HG02870 (cell line): Measurements from ENCODE around the gene PRKD1.

Experiments
- ATAC-seq: cut with Tn5 transposase; IDR thresholded peaks from one replicate; pipeline ENCODE4 v1.9.1; 2021; ENCODE audit warnings: mild to moderate bottlenecking, moderate library complexity; ENCODE audit not compliant: unreplicated experiment

PRKD1 gene

GRCh38 chr14:29927376-29928116, at the start of gene PRKD1:
PRKD1 (minus strand) TSS chr14:29927847.
- ATAC-seq, result no peak

DNA sequence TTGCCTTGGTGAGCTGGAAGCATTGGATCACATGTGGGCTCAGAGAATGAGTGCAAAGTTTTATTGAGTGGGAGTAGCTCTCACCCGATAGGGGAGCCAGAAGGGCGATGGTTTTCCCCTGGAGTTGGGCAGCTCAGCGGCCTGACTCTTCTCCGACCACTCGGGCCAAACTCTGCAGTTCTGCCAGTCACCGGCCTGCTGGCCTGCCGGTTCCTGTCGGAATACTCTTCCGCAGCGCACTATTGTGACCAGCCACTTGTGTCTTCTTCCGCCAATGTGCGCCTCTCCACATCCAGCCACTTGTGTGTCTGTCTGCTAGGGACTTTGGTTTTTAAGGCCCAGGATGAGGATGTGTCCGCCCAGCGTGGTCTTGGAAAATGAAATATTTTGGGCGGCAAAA, 43.5 kb upstream of the PRKD1 start:
- ATAC-seq, result no peak

DNA sequence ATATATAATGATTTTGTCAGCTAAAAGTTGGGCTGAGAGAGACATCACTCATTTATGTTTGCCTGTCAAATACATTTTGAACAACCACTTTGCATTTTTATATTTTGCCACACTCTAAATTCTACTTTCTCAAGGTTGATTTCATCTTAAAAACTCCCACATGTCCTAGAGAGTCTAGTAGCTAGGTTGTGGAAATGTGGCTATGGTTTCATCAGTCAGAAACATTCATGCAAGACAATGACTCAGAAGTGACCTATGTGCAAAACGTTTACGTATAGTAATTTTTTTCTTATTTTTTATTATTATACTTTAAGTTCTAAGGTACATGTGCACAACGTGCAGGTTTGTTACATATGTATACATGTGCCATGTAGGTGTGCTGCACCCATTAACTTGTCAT, 27.4 kb upstream of the PRKD1 start:
- ATAC-seq, result no peak

GRCh38 chr14:29953501-29953900, 25.9 kb upstream of the PRKD1 start:
- no peak for ATAC-seq

GRCh38 chr14:29944091-29944490, 16.4 kb upstream of the PRKD1 start:
- ATAC-seq, result no peak

GRCh38 chr14:29941401-29941800, 13.8 kb upstream of the PRKD1 start:
- ATAC-seq, result no peak

GRCh38 chr14:29940482-29940881, 12.8 kb upstream of the PRKD1 start:
- ATAC-seq, result no peak

GRCh38 chr14:29937116-29937515, 9.5 kb upstream of the PRKD1 start:
- no peak for ATAC-seq

DNA sequence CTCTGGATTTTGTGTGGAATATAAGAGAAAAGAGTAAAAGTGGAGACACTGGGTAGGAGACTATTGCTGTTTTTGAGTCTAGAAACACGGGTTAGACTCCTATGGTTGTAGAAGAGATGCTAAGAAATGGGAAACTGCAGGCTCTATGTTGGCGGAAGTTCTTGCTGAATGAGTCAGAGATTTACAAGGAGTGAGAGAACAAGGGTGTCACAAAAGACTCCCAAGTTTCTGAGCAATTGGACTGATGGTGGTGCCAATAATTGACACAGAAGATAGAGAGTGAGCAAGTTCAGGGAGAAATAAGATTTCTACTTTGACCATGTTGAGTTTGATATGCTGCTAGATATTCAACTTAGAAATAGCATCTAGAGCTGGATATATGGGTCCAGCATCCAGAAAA, 2.6 kb upstream of the PRKD1 start:
- no peak for ATAC-seq

DNA sequence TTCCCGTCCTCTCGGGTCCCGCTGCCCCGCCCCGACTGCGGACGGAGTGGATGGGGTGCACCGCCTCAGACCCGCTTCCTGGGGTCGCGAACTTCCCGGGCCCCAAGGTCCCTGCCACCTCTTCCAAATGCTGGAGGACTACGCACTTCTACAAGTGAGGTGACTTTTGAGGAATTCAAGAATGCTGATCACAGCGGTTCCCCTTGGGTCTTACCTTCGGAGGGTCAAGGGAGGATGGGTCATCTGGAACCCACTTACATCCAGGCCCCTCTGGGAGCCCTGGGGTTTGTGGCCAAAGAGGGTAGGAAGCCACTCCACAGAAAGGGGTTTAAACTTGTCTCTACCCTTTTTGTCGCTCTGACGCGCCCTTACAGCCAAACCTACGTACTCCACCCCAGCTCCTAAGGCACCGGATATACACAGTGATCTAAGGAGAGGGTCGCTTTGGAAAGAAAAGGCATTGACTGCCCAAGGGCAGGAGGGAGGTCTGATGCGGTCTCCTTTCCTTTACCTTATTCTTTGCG, 532 bp upstream of the PRKD1 start:
- ATAC-seq, result no peak

DNA sequence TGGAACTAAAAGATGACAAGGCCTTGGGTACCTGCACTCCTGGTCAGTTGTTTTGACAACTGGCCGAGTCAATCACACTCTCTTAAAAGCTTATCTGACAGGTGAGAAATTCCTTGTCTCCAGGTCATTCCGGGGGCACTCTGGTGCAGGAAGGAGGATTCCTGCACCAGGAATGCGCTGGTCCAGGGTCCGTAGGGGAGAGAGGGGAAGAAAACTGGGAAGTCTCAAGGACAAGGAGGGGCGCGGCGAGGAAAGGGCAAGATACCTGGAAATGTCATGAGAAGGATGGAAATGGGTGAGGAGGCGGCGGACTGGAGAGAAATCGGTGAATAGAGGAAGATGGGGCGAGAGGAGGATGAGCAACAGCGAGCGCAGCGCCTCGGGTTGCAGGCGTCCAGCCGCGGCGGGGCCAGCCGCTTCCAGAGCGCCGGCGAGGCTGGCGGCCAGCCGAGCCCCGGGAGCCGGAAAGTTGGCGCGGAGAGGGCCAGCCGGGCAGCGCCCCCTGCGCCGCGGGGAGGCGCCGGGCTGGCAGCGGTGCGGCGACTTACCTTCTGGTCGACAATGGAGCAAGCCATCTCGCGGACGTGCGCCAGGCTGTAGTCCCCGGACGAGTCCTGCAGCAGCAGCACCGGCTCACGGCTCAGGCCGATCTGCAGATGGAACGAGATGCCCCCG, 809 bp downstream of the PRKD1 start:
- ATAC-seq, result no peak

DNA sequence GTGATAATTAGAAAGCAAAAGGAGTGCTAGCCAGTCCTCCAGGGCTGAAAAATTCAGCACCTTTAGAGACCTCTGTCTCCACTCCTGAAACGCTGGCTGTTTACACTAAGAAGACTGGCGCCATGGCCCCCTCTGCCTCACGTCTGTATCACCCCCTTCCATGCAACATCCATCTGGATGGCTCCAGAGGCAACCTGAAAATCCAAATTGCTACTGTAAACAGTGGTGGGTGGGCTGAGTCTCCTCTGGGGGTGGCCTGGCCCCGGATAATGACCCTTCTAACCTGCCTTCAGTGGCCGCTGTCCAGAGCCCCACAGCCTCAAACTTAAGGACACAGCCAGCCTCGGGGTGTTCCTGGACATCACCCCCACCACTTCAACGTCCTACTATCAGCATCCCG, 1.4 kb downstream of the PRKD1 start:
- ATAC-seq, result no peak

GRCh38 chr14:29925736-29926135, 1.9 kb downstream of the PRKD1 start:
- ATAC-seq, result no peak

DNA sequence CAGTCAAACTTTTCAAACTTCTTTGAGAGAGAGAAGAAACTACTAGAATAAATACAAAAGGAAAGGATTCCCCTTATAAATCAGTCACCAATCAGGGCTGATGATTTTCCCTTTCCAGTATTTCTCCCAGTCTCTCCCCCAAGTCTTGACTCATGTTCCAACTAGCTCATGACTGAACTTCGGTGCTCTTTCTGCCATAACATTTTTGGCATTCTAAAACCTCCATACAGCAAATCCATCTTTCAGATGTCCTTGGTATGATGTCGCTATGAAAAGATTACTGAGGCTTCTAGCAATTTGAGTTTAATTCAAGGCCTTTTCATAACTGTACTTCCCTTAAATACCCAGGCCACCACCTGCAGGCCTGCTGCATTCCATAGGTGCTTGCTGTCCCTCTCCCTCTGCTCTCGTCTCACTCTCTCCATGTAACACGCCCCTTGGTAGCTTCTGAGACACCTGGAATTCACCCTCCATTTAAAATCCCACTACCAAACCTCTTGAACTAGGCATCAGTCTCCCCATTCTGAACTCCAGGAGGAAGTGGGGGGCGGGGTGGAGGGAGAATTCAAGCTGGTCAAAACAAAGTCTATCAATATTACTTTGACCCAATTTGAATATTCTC, 2.4 kb downstream of the PRKD1 start:
- ATAC-seq, result no peak

GRCh38 chr14:29919845-29920244, 7.8 kb downstream of the PRKD1 start:
- ATAC-seq, result no peak

DNA sequence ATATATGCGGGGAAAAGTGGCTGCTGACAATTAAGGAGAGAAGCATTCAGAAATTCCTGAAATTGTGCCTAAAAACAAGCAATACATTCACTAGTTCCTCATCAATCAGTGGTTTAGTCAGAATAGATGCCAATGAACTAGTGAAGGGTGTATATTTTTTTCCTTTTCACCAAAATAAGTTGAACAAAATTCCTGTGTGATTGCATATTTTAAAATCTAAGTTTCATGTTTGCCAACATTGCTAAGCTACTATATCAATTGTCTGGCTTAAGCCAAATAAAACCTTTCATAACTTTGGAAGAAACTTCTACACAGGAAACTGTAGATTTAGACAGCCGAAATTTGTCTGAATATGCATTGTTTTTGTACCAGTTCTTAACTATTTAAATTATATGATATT, 8.7 kb downstream of the PRKD1 start:
- no peak for ATAC-seq

DNA sequence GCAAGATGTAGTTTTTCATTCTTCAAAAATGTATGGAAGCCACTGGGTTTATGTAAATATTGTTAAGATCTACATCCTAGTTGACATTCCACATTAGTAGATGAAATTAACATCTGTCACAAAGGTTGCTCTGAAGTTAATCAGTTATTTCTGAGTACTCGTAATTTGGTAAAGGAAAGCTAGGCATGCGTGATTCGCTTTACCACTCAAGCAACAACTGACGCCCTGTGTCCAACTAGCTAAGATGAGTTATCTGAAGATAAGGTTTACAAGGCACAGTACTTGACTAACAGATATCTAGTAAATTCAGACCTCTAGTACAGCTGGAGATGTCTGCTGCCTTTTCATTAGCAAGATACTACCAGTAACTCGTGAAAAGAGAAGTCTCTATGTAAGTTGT, 14.1 kb downstream of the PRKD1 start:
- ATAC-seq, result no peak

- no peak for ATAC-seq
These were observed 15.8 kb downstream of the PRKD1 start for GRCh38 chr14:29911810-29912209.

GRCh38 chr14:29908652-29909577, 18.7 kb downstream of the PRKD1 start:
- no peak for ATAC-seq

DNA sequence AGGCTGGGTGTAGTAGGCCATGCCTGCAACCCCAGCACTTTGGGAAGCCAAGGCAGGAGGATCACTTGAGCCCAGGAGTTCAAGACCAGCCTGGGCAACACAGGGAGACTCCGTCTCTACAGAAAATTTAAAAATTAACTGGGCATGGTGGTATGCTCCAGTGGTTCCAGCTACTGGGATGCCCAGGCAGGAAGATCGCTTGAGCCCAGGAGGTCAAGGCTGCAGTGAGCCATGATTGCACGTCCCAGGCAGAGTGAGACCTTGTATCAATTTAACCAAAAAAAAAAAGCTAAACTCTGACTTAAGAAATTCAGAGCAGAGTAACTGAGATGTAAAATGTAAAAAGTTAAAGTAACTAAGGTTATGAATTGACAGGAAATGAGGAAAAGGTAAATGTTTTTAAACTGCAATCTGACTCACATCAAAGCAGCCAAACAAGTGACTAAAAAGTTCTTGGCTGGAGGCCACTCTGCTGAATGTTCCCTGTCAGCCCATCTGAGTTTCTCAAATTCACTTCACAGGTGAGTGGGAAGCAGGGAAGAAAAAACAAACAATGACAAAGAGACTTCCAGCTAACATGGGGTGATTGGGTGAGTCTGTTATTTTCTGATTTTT, 21.3 kb downstream of the PRKD1 start:
- no peak for ATAC-seq
